ENCODE measurements around the gene SORCS1. TPM values are rescaled to one million over a fixed set of nuclear protein-coding genes. Genes with fewer than 3 reads are reported as not detected.

Gene SORCS1
- total RNA-seq, 3 donors from 2014 or later: 0.73 to 3.3 (median 2.9) TPM

GRCh38 chr10:106981452-106982075 lies 182.9 kb downstream of the SORCS1 start:
- Histone ChIP-seq H3K27me3 (no peaks in the 10 kb centered on the region), H3K27ac (no peak overlapping the region)

GRCh38 chr10:106980495-106981451 lies 183.7 kb downstream of the SORCS1 start:
- Histone ChIP-seq H3K4me3 (no peak overlapping the region), H3K9me3 (no peaks in the 10 kb centered on the region), H3K27ac (no peak overlapping the region), H3K4me1 (no peaks in the 10 kb centered on the region), H3K36me3 (no peaks in the 10 kb centered on the region), H3K27me3 (no peaks in the 10 kb centered on the region)
- intact Hi-C loops (cut with DNase I; ENCODE audit: low total_unique reads): no loop called here
- TF ChIP-seq POLR2AphosphoS5 (IDR thresholded peaks at IDR 0.05): no peak
- TF ChIP-seq POLR2A (IDR thresholded peaks at IDR 0.05): no peak
- TF ChIP-seq CTCF (IDR thresholded peaks at IDR 0.05): no peak
- no peak for DNase-seq (ENCODE audit: low spot score in 2 of 2)

More at GRCh38 chr10:106981452-106982075, 182.9 kb downstream of the SORCS1 start:
- TF ChIP-seq POLR2A (IDR thresholded peaks at IDR 0.05): no peak
- no peaks in the 10 kb centered on the region for H3K4me1 ChIP-seq
- intact Hi-C loops (cut with DNase I; ENCODE audit: low total_unique reads): no loop called here
- no peak overlapping the region for H3K4me3 ChIP-seq
- H3K9me3 ChIP-seq: no peaks in the 10 kb centered on the region
- no peak for DNase-seq (ENCODE audit: low spot score in 2 of 2)
- no peaks in the 10 kb centered on the region for H3K36me3 ChIP-seq

GRCh38 chr10:106978756-106979155 lies 185.8 kb downstream of the SORCS1 start:
- Histone ChIP-seq H3K27ac (no peak overlapping the region), H3K27me3 (no peaks in the 10 kb centered on the region), H3K4me1 (no peaks in the 10 kb centered on the region), H3K36me3 (no peaks in the 10 kb centered on the region), H3K9me3 (no peaks in the 10 kb centered on the region), H3K4me3 (no peak overlapping the region)
- no peak for DNase-seq (ENCODE audit: low spot score in 2 of 2)
- intact Hi-C loops (cut with DNase I; ENCODE audit: low total_unique reads): loop anchor here (5.0 kb wide), 1 partner anchor 1584 kb away; no protein-coding TSS in a partner anchor
- no peak for TF ChIP-seq POLR2AphosphoS5 (IDR thresholded peaks at IDR 0.05)
- TF ChIP-seq CTCF (IDR thresholded peaks at IDR 0.05): no peak
- TF ChIP-seq POLR2A (IDR thresholded peaks at IDR 0.05): no peak

- Histone ChIP-seq H3K9me3 (no peaks in the 10 kb centered on the region), H3K27me3 (no peaks in the 10 kb centered on the region), H3K4me1 (no peaks in the 10 kb centered on the region), H3K36me3 (no peaks in the 10 kb centered on the region), H3K4me3 (no peak overlapping the region), H3K27ac (no peak overlapping the region)
- TF ChIP-seq POLR2AphosphoS5 (IDR thresholded peaks at IDR 0.05) (no peak), CTCF (IDR thresholded peaks at IDR 0.05) (no peak), POLR2A (IDR thresholded peaks at IDR 0.05) (no peak)
- intact Hi-C loops (cut with DNase I; ENCODE audit: low total_unique reads): no loop called here
- DNase-seq (ENCODE audit: low spot score in 2 of 2): no peak
Measured at GRCh38 chr10:106973716-106974115, 190.8 kb downstream of the SORCS1 start.

- H3K4me1 ChIP-seq: no peaks in the 10 kb centered on the region
- DNase-seq (ENCODE audit: low spot score in 2 of 2): no peak
- no peaks in the 10 kb centered on the region for H3K36me3 ChIP-seq
- H3K27me3 ChIP-seq: no peaks in the 10 kb centered on the region
- no peak overlapping the region for H3K27ac ChIP-seq
- no peaks in the 10 kb centered on the region for H3K9me3 ChIP-seq
- TF ChIP-seq POLR2AphosphoS5 (IDR thresholded peaks at IDR 0.05): no peak
- no peak for TF ChIP-seq POLR2A (IDR thresholded peaks at IDR 0.05)
- no peak for TF ChIP-seq CTCF (IDR thresholded peaks at IDR 0.05)
- intact Hi-C loops (cut with DNase I; ENCODE audit: low total_unique reads): no loop called here
- H3K4me3 ChIP-seq: no peak overlapping the region
Measured at GRCh38 chr10:106973288-106973687, 191.2 kb downstream of the SORCS1 start.
